Endothelial cell of umbilical vein (primary cell): Measurements from ENCODE around the gene FA2H. TPM values are rescaled to one million over a fixed set of nuclear protein-coding genes. Genes with fewer than 3 reads are reported as not detected.

ENCODE experiments used
- BruUV-seq: library from RNA; stranded (reverse); fragments of 400-500 nt; replicated peaks from 2 replicates; lab custom pipeline; 2021; lab: Mats Ljungman, UMichigan
- CTCF ChIA-PET: fragments of 300-600, 350-600 bp; sonication (Branson Sonifier 250); formaldehyde crosslinking; loops from one replicate; lab custom pipeline; 2021; ENCODE audit warnings: antibody characterized with exemption, inconsistent platforms; lab: Charles Lee
- POLR2A ChIA-PET: fragments of 300-600, 350-600 bp; sonication (Branson Sonifier 250); formaldehyde crosslinking; loops from one replicate; lab custom pipeline; 2021; ENCODE audit warnings: antibody characterized with exemption, inconsistent platforms; lab: Charles Lee
- DNase-seq: peaks from one replicate; pipeline ENCODE4 v3.0.0-alpha.2; 2011; ENCODE audit warnings: low read depth, low spot score
- FAIRE-seq: peaks from 2 replicates; lab custom pipeline; 2011; peaks lifted over from hg19 to GRCh38; lab: Jason Lieb, UNC
- H2AFZ ChIP-seq: 2 replicates; pipeline ENCODE4 v1.6.0; 2012; ENCODE audit warnings: low read depth, low read length, control low read depth, inconsistent platforms
- H3K27ac ChIP-seq: 2 replicates; pipeline ENCODE4 v1.5.1; 2011; ENCODE audit warnings: low read depth, mild to moderate bottlenecking, control low read depth, low read length, moderate library complexity; ENCODE audit not compliant: insufficient read depth
- H3K27me3 ChIP-seq, 2 experiments: 2 replicates each; pipeline versions ENCODE4 v1.6.0 to v1.6.1; 2011; ENCODE audit warnings: low read length in 2 of 2, mixed read lengths in 1 of 2; ENCODE audit not compliant: control insufficient read depth in 2 of 2, insufficient read depth in 2 of 2
- H3K36me3 ChIP-seq, 2 experiments: 2 replicates in 1 of 2; 3 replicates in 1 of 2; pipeline ENCODE4 v1.5.1; 2011; ENCODE audit warnings: low read length in 2 of 2, mild to moderate bottlenecking in 1 of 2, moderate library complexity in 1 of 2; ENCODE audit not compliant: control insufficient read depth in 2 of 2, insufficient read depth in 2 of 2; ENCODE audit errors: extremely low read depth in 1 of 2
- H3K4me1 ChIP-seq: 3 replicates; pipeline ENCODE4 v1.5.1; 2011; ENCODE audit warnings: mild to moderate bottlenecking, low read length; ENCODE audit not compliant: control insufficient read depth, insufficient read depth; ENCODE audit errors: extremely low read depth
- H3K4me2 ChIP-seq: 2 replicates; pipeline ENCODE4 v1.6.1; 2011; ENCODE audit warnings: low read length, control low read depth, mixed read lengths; ENCODE audit not compliant: insufficient read depth
- H3K4me3 ChIP-seq, 3 experiments: fragments of 200-600 bp in 1 of 3; sonication (generic), shearing (Covaris generic) in 1 of 3; replicated peaks in 1 of 3; 2 replicates each; pipeline ENCODE4 v1.5.1; 2011 to 2016; ENCODE audit warnings: control low read depth in 3 of 3, low read length in 3 of 3, mild to moderate bottlenecking in 2 of 3, inconsistent platforms in 1 of 3, low read depth in 1 of 3, moderate library complexity in 1 of 3; ENCODE audit not compliant: insufficient read depth in 1 of 3
- H3K79me2 ChIP-seq: 2 replicates; pipeline ENCODE4 v1.6.0; 2012; ENCODE audit warnings: low read length, inconsistent platforms; ENCODE audit not compliant: control insufficient read depth, insufficient read depth
- H3K9ac ChIP-seq: replicated peaks from 2 replicates; pipeline ENCODE3; 2011; ENCODE audit warnings: low read length, control low read depth; ENCODE audit not compliant: insufficient read depth; ENCODE audit errors: extremely low read depth
- H3K9me1 ChIP-seq: replicated peaks from 3 replicates; pipeline ENCODE4 v1.6.0; 2011; ENCODE audit warnings: mild to moderate bottlenecking, low read length; ENCODE audit not compliant: control insufficient read depth, insufficient read depth; ENCODE audit errors: extremely low read depth
- H3K9me3 ChIP-seq: replicated peaks from 2 replicates; pipeline ENCODE4 v1.5.1; 2012; ENCODE audit warnings: low read length, inconsistent platforms; ENCODE audit not compliant: control insufficient read depth, insufficient read depth
- H4K20me1 ChIP-seq: replicated peaks from 2 replicates; pipeline ENCODE3; 2011; ENCODE audit warnings: mild to moderate bottlenecking, low read length; ENCODE audit not compliant: control insufficient read depth, insufficient read depth; ENCODE audit errors: extremely low read depth
- CTCF ChIP-seq, 2 donors: IDR thresholded peaks; 1 replicate in 1 of 2; 2 replicates in 1 of 2; pipeline ENCODE4 v1.5.1; 2011; ENCODE audit warnings: low read length in 2 of 2, mild to moderate bottlenecking in 2 of 2, moderate library complexity in 2 of 2, control low read depth in 1 of 2, inconsistent platforms in 1 of 2, low read depth in 1 of 2; ENCODE audit not compliant: insufficient read depth in 1 of 2; ENCODE audit errors: extremely low read depth in 1 of 2
- GATA2 ChIP-seq: IDR thresholded peaks from 2 replicates; pipeline ENCODE4 v1.7.0; 2011; ENCODE audit warnings: low read depth, mild to moderate bottlenecking, moderate library complexity, mixed read lengths, low read length; ENCODE audit not compliant: insufficient read length, insufficient read depth
- POLR2A ChIP-seq: IDR thresholded peaks from 2 replicates; pipeline ENCODE4 v1.6.1; 2012; ENCODE audit warnings: low read depth, mild to moderate bottlenecking, control low read depth, low read length
- dilution Hi-C: fragments of 300-500 bp; cut with MboI; formaldehyde crosslinking; loops from one replicate; pipeline ENCODE4 v1.15.0; 2019; ENCODE audit warnings: low sequenced_read_pairs; ENCODE audit not compliant: extremely low pct_ligation_motif_present
- intact Hi-C: fragments of 100-400 bp; cut with micrococcal nuclease; formaldehyde crosslinking; loops from one replicate; pipeline ENCODE4 v1.10.0; 2022
- polyA plus RNA-seq, 4 experiments: library from polyadenylated mRNA; depleted of rRNA in 3 of 4; stranded (reverse) in 3 of 4; unstranded in 1 of 4; fragments of >200 nt; gene quantifications; 2 replicates each; pipeline versions ENCODE4 v1.2.1 to v1.2.3, GENCODE V29; 2011 to 2012; ENCODE audit warnings: missing spikeins in 1 of 4
- total RNA-seq: library from RNA; stranded (reverse); gene quantifications from 2 replicates; pipeline ENCODE4 v1.2.3, GENCODE V29; 2021

FA2H gene
- total and polyA plus RNA-seq, 2 donors (not counting 3 experiments of a cell fraction or from before 2014, with no cell fraction given), result not detected

DNA sequence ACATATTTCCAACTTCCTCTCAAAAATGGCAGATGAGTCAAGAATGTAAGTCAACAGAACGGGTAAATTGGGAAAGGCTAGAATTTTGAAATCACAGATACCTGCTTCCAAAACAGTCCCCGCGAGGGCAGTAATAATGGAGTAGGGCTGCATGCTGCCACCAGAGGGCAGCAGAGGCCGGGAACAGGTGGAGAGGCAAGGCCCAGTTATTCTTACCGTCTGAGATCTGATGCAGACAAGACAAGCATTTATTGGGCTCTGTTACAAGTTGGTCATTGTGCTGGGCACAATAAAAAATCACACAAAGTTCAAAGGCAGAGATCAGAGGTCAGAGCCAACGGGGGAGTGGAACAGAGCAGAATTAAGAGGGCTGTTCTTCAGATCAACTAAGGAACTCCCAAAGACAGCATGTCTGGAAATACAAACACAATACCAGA, 65.2 kb downstream of the FA2H start:
- CTCF ChIA-PET, result interaction anchor here (1.5 to 6.7 kb wide), 6 partner anchors 12 to 153 kb away, joined by 3 to 164 read pairs (median 14); partner anchors contain the start of gene FA2H
- no peaks in the 10 kb centered on the region for H3K4me1 ChIP-seq
- no peak for TF ChIP-seq GATA2
- TF ChIP-seq POLR2A, result no peak
- TF ChIP-seq CTCF (IDR thresholded peaks at IDR 0.05; ENCODE audit: extremely low read depth in 1 of 2, insufficient read depth in 1 of 2, low read depth in 1 of 2, low read length in 2 of 2), result peak; percentile 94 to 96
- H3K79me2 ChIP-seq, result no peaks in the 10 kb centered on the region
- H3K4me3 ChIP-seq, result no peak overlapping the region
- H3K9me1 ChIP-seq, result no peaks in the 10 kb centered on the region
- H3K27ac ChIP-seq, result no peak overlapping the region
- H3K4me2 ChIP-seq, result no peak overlapping the region
- H3K9me3 ChIP-seq, result no peaks in the 10 kb centered on the region
- no TSS peak for BruUV-seq
- DNase-seq (peak; percentile 82), FAIRE-seq (peak; percentile 87)
- dilution Hi-C loops (no loop called here), intact Hi-C loops (loop anchor here (1.0 to 10.0 kb wide), 4 partner anchors 104 to 402 kb away; partner anchors contain the start of gene WDR59)
- H3K9ac ChIP-seq, result no peak overlapping the region
- H2AFZ ChIP-seq, result peak overlapping the region; percentile 7
- no peaks in the 10 kb centered on the region for H3K27me3 ChIP-seq
- POLR2A ChIA-PET, result no interaction called here
- H3K36me3 ChIP-seq, result no peaks in the 10 kb centered on the region
- H4K20me1 ChIP-seq, result no peaks in the 10 kb centered on the region
